22Rv1 (cell line): ENCODE data around the gene GCC1.

ENCODE experiments used
- ZFX ChIP-seq: fragments of 450-650 bp; IDR thresholded peaks from 2 replicates; pipeline ENCODE4 v1.6.1; 2017; ENCODE audit warnings: antibody characterized with exemption, borderline replicate concordance
- TF ChIP-seq, protein P1 (sequence below): fragments of 450-650 bp; IDR thresholded peaks from 2 replicates; pipeline ENCODE4 v1.5.1; 2017; ENCODE audit warnings: mild to moderate bottlenecking

DNA sequence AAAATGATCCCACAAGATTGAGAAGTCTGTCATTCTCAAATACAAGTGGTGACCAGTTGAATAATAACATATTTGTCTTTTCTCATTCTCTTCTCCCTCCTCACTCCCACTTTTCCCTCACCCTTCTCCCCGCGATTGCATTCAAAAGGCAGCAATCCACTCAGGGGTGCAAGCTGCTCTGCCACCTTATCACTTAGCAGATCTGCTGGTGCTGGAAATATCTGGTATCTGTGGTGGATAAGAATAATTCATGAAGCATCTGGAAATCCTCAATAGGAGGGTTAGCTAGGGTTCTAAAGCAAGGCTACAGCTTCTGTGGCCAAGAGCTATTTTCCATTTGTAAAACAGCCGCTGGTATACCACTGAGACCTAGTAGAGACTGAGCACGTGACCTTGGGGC is 43.8 kb downstream of the GCC1 start:
- TF ChIP-seq, protein P1, sequence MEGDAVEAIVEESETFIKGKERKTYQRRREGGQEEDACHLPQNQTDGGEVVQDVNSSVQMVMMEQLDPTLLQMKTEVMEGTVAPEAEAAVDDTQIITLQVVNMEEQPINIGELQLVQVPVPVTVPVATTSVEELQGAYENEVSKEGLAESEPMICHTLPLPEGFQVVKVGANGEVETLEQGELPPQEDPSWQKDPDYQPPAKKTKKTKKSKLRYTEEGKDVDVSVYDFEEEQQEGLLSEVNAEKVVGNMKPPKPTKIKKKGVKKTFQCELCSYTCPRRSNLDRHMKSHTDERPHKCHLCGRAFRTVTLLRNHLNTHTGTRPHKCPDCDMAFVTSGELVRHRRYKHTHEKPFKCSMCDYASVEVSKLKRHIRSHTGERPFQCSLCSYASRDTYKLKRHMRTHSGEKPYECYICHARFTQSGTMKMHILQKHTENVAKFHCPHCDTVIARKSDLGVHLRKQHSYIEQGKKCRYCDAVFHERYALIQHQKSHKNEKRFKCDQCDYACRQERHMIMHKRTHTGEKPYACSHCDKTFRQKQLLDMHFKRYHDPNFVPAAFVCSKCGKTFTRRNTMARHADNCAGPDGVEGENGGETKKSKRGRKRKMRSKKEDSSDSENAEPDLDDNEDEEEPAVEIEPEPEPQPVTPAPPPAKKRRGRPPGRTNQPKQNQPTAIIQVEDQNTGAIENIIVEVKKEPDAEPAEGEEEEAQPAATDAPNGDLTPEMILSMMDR = no peak
- TF ChIP-seq ZFX = no peak
